Fibroblast of gingiva (primary cell): ENCODE results near the gene PLAC1.

Experiments used
- DNase-seq: peaks from one replicate; pipeline ENCODE4 v3.0.0-alpha.2; 2011; ENCODE audit warnings: low read depth

The PLAC1 gene, protein sequence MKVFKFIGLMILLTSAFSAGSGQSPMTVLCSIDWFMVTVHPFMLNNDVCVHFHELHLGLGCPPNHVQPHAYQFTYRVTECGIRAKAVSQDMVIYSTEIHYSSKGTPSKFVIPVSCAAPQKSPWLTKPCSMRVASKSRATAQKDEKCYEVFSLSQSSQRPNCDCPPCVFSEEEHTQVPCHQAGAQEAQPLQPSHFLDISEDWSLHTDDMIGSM

DNA sequence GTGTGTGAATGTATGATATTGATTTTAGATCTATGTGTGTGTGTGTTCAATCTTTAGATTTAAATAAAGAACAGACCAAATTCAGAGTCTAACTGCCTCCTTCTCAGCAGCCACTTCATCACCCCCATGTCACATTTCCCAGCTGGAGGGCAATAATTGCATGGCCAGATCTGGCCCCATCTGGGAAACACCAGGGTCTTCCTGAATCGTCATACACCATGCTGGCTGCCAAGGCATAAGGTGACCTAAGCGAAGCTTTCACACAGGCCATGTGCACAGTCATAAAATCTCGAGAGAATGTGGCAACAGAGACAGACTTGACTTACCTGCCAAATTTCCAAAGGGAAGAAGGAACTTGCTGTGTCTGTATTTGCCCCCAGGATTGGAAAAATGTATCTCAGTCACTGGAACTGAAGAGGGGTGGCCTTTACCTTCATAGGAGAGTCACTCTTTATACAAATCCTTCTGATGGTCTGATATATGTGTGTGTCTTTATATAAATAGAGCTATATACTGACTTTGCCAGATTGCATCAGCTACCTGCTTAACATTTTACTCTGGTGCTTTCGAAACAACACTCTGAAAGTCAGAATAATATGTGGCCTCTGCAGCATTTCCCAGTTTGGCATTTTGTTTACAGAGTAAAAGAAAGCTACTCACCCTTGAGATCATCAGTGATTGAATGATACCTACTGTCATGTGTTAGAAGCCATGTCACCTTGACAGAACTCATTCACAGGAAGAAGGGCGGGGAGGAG lies at the start of gene PLAC1:
TSS of gene PLAC1 (minus strand) at position 470 of the 758 bp plus-strand sequence. CDS start 91,789 bp downstream, outside the sequence.
- DNase-seq, result no peak

DNA sequence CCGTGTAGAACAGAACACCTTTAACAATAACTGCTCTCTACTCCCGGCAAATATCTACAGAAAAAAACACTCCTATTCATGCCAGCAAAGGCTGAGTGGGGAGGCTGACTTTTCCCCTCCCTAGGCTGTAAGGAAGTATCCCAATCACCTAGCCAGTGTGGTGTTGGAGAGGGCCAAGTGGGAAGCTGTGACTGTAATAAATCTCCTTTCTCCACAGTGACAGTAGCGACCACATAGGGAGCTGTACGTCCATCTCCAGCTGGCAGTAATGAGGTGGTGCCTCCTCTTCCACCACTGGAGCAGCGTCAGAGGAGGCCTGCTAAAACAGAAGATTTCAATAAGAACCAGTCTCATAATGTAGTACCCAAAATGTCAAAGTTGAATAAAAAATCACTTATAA lies 47.9 kb upstream of the PLAC1 start:
- DNase-seq, result no peak

DNA sequence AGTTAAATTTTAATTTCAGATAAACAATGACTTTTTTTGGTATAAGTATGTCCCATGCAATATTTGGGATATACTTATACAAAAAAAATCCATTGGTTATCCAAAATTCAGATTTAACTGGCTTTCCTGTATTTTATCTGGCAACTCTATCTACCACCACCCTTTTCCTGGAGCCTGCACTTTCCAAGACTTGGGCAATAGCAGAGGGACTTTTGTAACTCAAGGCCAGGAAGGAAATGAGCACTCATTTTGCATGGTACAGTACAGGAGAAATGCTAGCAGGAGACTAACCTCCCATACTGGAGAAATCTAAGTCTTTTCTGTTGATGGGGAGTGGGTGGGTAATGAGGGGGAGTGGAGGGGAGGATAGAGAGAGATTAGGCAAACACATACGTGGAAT lies 37.7 kb upstream of the PLAC1 start:
- peak; percentile 25 for DNase-seq

DNA sequence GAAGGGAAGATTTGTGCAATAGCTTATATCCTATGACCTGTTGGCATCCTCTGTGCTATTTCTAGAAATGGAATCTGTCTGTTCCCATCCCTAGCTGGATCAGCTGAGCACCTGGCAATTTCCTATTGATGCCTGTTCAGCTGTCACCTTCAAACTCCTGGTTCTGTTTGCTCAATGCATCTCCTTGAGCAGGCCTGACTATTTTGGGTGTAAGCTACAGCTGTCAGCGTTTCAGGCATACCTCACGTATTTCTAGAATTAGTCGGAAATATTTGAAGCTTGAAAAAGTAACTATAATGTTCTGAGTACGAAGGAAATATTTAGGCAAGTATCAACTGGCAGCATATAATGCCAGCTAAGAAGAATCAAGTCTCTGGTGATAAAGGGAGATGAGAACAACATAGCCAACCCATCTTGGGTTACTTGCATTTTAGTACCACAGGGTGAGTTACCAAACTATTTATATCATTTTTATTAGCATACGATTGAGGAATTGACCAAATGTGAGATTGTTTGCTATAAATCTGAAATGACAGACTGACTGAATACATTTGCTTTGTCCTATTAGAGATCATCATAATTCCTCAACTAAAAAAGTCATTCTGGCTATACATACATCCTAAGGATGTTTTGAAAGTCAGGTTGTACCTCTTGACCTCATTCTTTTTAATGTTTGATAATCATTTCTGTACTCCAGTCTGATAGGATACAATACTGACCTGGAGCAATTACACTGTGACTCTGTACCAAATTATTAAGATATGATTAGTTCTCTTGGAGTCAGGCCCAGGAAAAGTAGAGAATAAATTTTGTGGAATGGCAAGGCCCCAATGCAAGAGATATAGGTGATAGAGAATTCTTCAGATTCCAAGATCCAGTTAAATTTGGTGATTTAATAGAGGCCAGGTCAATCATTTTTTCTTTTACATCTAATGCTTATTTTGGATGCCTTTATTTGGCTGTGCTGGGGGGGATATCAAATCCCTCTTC lies 36.4 kb upstream of the PLAC1 start:
- no peak for DNase-seq

DNA sequence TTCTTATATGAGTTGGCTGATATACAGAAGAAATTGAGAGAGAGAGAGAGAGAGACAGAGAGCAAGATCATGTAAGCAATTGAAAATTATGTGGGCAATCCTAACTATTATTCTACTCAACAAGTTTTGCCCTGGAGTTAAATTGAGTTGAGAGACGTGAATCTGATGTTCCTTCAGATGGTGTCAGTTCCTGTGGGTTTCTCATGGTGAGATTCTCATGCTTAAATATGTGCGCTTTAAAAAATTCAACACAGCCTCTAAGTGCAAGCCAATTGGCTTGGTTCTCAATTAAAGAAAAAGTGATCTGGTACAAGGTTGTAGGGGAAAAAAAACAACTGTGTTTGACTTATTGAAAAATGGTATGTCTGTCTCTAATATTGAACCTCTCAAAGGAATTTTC lies 35.4 kb upstream of the PLAC1 start:
- DNase-seq, result no peak

DNA sequence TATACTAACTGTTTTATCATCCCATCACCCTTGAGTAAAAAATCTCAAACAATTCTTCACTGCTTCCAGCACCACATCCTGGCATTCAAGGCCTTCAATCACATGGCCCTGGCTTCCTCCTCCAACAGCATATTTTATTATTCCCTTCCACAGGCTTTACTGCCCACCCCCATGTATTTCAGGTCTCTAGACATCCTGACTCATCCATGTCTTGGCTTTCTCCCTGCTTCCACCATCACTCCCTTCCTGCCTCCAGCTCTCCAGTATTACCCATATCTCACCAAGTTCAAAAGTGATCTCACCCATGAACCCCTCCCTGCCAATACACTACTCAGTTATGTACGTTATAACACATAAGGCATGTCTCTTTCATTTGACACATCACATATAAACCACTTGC lies 34.7 kb upstream of the PLAC1 start:
- no peak for DNase-seq

DNA sequence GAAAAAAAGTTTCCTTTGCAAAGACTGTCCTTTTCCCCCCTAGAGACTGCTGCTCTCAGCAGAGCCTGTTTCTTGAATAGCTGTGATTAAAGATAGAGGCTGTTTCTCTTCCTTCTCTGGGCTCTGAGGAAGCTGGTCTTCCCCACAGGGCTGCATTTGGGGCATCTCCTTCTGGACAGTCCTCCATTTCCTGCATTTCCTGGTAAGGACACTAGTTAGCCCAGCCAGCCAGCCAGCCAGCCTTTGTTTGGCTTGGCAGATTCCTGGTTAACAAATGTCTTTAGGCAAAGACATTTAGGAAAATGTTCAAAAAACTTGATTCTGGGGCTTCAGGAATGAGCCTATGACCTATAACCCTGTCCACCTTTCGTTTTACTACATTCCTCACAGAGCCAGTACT lies 34.0 kb upstream of the PLAC1 start:
- DNase-seq, result peak; percentile 1

DNA sequence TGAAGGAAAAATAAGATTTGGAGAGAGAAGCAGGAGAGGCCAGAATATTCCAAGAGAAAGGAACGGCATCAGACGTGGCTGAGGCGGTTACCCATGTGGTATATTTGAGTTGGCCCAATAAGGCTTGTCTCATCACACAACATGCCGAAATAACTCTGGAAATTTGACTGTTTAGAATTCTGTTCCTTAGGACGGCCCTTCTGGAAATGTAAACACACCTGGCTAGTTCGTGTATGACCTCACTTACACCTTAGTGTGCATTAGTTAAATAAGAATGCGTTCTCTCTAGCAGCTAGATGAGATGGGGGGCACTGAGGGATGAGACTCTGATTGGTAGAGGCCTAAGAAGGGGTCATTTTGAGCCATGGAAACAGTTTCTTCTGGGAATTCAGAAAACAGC lies 33.2 kb upstream of the PLAC1 start:
- DNase-seq, result no peak

DNA sequence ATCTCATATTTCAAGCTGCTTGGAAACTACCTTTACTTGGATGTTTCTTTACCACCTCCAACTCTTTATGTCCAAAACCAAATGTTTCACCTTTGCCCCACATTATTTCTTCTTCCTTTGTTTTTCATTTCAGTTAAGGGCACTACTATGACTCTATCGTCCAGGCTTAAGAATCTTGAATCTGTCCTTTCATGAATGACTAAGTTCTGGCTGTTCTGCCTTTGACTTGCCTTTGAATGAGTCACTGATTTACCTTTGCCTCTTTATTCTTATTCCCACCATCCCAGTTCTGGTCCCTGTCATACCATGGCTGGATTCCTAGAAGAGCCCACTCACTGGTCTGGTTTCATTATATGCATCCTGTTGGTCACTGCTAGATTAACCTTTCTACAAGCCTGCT lies 30.6 kb upstream of the PLAC1 start:
- DNase-seq, result peak; percentile 2

DNA sequence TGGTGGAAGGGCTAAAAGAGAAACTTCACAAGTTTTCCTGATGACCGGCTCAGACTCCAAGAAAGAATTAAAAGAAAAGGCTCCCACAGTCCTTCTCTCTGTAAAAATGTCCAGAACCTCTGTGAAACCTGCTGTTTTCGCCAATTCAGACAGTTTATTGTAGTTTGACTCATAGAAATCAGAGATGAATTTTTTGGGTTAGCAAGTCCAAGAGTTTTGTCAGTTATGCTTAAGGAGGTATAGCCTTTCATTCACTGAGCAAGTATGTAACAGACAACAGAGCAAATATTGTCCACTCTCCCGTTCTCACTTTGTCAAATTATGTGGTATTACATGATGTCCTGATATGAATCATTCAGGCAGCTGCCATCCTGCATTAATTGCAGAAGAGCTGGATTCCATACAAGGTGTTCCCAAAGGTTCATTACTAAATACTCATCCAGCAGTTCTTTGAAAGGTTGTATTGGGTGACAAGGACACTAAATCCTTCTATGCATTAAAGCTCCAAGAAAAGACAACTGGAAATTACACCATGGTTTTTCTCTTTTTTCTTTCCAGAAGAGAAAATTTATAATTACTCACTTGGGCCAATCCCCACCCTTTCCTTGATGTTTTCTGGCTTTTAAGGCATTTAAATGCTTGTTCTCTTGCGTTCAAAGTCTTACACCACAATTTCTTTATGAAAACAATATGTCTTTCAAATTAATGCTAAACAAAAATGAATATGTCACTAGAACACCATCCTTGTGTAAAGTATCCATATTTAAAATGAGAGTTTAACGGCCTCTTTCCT lies 30.0 kb upstream of the PLAC1 start:
- DNase-seq, result peak; percentile 34

DNA sequence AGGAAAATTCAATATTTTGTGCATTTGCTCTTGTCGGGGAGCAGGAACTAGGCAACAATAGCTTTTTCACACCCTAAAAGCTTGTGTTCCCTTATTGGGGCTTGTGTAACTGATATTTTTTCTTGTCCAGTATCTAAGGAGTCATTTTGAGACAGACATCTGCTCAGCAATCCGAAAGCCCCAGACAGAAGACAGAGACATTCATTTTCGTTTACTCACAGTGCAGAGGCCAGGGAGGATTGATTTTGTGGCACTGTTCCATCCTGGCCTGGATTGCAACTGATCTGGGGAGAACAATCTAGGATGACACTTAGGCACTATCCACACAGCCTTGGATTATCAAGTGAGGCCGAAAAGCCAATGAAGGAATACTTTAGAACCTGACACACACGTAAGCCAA lies 27.4 kb upstream of the PLAC1 start:
- peak; percentile 6 for DNase-seq

DNA sequence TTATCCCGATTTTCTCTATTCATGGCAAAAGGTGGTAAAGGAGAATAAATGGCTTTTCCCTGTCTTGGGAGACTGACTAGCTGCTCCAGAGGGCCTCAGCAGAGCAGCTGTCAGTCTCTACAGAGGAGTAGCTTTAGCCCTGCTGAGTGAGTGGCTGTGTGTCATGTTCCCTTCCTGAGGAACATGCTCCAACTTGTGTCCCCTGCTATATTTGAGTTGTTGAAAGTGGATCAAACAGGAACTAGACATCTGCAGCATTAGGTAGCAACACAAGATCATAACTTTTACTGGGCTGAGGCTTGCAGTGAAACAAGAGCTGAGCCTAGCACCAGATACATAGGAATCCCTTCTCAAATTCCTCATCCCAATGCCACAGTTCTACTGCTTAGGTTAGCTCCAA lies 26.7 kb upstream of the PLAC1 start:
- no peak for DNase-seq

DNA sequence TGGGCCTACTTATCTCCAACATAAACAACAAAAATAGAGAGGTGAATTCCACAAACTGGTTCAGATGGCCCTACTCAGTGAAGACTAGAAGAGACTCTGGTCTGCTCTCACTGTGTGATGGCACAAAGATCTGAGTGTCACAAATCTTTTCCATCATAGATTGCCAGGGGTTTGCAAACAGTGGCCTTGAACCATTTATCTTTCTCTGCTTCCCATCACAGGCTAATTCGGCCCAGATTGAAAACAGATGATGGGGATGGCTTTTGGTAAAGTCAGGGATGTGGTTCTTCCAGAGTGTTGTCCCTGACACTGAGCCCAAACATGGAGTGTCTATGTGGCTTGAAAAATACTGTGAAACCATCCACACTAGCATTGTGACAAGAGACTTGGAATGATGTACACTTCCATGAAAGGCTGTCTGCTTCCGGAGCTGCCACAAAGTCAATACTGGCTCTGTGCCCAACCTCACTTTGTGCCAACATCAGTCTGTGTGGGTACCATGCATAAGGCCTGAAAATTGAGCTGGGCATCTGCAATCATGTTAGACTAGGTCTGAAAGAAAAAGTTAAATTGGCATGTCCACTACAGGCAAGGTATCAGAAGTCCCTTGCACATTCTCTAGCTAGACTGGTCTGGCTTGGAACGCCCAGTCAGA lies 25.2 kb upstream of the PLAC1 start:
- peak; percentile 1 for DNase-seq

DNA sequence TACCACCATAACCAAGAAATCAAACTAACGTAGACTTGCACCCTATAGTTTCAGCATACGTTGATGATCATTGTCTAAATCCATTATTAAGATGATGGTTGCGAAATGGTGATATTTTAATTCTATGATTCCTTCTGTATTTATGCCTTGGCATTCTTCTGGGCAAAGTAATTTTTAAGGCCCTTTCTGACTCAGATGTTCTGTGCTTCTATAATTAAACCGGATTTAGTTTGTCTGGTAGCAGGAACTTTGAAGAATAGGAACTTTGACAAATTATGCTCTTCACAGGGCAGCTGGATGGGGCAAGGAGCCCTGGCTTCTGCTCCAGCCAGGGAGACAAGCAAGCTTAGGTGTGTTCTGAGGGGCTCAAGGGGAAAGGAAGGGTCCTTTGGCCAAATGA lies 23.8 kb upstream of the PLAC1 start:
- DNase-seq, result peak; percentile 18

DNA sequence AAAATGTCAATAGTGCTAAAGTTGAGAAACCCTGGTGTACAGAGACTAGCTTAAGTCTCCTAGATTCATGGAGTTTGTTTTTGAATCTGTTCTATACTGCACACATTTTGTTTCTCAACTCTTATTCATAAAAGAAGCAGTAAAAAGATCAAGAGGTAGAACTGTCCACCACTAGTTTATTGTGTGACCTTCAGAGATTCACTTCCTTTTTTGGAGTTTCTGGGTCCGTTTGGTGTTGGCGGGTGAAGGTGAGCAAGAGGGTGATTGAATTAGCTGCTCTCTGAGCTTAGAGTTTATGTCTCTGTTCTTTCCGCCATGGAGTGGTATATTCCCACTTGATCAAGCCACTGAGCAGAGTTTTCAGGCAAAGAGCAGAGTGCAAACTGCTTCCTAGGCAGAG lies 21.4 kb upstream of the PLAC1 start:
- DNase-seq, result no peak

DNA sequence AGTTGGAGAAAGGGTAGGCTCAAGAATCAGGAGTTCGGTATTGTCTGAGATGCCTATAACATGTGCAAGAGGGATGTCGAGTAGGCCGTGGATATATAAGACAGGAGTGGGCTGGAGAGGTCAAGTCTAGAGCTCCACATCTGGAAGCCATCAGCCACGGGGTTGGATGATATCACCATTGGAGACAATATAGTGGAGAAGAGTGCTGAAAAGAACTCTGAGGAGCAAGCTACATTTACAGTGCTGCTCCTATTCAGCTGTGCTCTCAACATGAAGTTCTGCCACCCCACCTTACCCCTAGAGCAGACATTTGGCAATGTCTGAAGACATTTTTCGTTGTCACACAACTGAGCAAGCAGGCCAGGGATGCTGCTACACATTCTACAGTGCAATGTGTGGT lies 20.9 kb upstream of the PLAC1 start:
- DNase-seq, result peak; percentile 51

DNA sequence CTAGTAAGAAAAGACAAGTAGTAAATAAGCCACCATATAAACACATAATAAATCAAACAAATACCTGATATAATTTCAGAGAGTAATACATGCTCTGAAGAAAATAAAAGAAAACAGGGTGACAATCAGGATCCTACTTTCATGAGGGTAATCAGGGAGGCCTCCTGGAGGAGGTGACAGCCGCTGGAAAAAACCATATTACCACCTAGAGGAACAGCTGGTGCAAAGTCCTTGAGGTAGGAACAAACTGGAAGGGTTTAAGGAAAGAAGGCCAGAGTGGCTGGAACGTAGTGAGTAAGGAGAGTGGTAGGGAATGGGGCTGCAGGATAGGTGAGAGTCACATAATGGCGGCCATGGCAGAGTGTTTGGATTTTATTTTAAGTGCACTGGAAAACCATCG lies 19.1 kb upstream of the PLAC1 start:
- DNase-seq, result no peak

DNA sequence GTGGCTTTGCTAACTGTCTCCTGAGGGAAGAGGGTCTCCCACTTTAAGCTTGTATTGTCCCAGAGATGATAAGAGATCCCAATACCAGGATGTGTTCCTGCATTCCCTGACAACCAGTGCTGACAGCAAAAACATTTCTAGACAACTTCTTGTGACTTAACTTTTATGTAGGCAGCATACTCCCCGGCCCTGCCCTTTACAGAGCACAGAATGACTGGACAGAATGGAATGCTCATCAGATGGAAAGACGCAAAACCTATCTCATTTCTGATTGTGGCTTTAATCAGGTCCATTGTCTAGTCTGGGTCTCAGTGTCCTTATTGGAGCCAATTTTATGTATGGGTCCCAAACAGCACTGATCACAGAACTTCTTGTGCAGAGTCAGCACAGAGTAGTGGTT lies 18.2 kb upstream of the PLAC1 start:
- peak; percentile 53 for DNase-seq

DNA sequence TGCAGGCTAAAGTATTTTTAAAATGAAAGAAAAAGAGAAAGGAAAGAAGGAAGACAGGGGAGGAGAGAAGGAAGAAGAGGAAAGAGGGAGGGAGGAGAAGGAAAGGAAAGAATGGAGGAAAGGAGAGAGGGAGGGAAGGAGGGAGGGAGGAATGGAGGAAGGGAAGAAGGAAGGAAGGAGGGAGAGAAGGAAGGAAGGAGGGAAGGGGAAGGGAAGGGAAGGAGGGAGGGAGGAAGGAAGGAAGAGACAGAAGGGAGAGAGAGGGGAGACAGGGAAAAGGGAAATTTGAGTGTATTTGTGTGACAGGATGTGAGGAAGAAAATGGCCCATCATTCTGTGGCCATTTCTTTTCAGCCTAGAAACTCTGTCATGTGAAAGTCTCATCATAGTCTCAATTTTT lies 14.9 kb upstream of the PLAC1 start:
- no peak for DNase-seq

DNA sequence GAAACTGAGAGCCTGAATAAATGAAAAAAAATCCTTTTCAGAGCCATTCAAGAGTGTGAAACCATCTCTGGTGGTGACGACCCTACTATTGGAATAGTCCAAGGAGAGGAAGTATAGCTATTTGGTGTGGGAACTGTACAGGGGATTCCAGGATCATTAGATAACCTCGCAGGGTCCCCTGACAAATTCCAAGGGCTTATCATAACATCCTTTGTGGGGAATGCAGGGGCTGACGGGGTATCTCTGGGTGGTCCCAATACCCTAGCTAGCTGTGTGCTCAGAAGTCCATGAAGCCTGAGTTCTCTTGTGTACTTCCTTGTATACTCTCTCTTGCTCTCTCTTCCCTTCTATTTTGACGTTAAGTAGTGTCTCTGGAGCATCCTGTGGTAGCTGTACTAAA lies 13.8 kb upstream of the PLAC1 start:
- no peak for DNase-seq

DNA sequence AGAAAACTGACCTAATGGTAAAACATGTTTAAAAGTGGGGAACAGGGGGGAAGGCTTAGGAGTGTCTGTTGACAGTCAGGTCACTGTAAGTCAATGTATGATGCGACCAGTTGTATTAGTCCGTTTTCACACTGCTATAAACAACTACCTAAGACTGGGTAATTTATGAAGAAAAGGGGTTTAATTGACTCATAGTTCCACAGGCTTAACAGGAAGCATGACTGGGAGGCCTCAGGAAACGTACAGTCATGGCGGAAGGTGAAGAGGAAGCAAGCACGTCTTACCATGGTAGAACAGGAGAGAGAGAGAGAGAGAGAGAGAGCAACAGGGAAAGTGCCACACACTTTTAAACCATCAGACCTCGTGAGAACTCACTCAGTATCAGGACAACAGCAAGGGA lies 13.0 kb upstream of the PLAC1 start:
- DNase-seq, result no peak
